ENCODE results near the gene FLVCR1.

GRCh38 chr1:212938846-212939245 is 80.8 kb downstream of the FLVCR1 start:
- TF ChIP-seq, protein P1, sequence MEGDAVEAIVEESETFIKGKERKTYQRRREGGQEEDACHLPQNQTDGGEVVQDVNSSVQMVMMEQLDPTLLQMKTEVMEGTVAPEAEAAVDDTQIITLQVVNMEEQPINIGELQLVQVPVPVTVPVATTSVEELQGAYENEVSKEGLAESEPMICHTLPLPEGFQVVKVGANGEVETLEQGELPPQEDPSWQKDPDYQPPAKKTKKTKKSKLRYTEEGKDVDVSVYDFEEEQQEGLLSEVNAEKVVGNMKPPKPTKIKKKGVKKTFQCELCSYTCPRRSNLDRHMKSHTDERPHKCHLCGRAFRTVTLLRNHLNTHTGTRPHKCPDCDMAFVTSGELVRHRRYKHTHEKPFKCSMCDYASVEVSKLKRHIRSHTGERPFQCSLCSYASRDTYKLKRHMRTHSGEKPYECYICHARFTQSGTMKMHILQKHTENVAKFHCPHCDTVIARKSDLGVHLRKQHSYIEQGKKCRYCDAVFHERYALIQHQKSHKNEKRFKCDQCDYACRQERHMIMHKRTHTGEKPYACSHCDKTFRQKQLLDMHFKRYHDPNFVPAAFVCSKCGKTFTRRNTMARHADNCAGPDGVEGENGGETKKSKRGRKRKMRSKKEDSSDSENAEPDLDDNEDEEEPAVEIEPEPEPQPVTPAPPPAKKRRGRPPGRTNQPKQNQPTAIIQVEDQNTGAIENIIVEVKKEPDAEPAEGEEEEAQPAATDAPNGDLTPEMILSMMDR (IDR thresholded peaks at IDR 0.05), result no peak
- no peak for TF ChIP-seq POLR2A (IDR thresholded peaks at IDR 0.05)

Data from lower leg skin (tissue), 3 donors.